Measurements from ENCODE around the gene TMEM158. TPM values are rescaled to one million over a fixed set of nuclear protein-coding genes. Genes with fewer than 3 reads are reported as not detected.

Gene TMEM158
- total RNA-seq, 1 donor from 2014 or later, result 14.1 TPM

GRCh38 chr3:45235409-45235808 lies 9.3 kb upstream of the TMEM158 start:
- no peaks in the 10 kb centered on the region for H3K36me3 Mint-ChIP-seq (ENCODE audit: low read depth, unreplicated experiment)
- TF ChIP-seq, protein P1, sequence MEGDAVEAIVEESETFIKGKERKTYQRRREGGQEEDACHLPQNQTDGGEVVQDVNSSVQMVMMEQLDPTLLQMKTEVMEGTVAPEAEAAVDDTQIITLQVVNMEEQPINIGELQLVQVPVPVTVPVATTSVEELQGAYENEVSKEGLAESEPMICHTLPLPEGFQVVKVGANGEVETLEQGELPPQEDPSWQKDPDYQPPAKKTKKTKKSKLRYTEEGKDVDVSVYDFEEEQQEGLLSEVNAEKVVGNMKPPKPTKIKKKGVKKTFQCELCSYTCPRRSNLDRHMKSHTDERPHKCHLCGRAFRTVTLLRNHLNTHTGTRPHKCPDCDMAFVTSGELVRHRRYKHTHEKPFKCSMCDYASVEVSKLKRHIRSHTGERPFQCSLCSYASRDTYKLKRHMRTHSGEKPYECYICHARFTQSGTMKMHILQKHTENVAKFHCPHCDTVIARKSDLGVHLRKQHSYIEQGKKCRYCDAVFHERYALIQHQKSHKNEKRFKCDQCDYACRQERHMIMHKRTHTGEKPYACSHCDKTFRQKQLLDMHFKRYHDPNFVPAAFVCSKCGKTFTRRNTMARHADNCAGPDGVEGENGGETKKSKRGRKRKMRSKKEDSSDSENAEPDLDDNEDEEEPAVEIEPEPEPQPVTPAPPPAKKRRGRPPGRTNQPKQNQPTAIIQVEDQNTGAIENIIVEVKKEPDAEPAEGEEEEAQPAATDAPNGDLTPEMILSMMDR (IDR thresholded peaks at IDR 0.05; ENCODE audit: insufficient read depth, low read depth, low read length), result no peak
- no peak for TF ChIP-seq EZH2 (IDR thresholded peaks at IDR 0.05; ENCODE audit: insufficient read depth, low read length)
- Histone ChIP-seq H3K4me2 (ENCODE audit: low read length) (no peak overlapping the region), H3K4me3 (ENCODE audit: insufficient read depth, low read depth, low read length) (no peak overlapping the region), H3K79me2 (ENCODE audit: insufficient read depth, low read length) (no peaks in the 10 kb centered on the region), H3K36me3 (ENCODE audit: insufficient read depth, low read length) (no peaks in the 10 kb centered on the region), H3K27ac (ENCODE audit: low read depth, low read length) (no peak overlapping the region), H4K20me1 (ENCODE audit: insufficient read depth, low read length) (no peaks in the 10 kb centered on the region), H3K27me3 (ENCODE audit: insufficient read depth, low read length) (no peaks in the 10 kb centered on the region), H2AFZ (ENCODE audit: low read depth, low read length) (no peak overlapping the region), H3K4me1 (ENCODE audit: insufficient read depth, low read length) (no peaks in the 10 kb centered on the region), H3K9me3 (ENCODE audit: insufficient read depth, low read depth, low read length) (no peaks in the 10 kb centered on the region), H3K9ac (ENCODE audit: low read length) (no peak overlapping the region)
- H3K4me1 Mint-ChIP-seq (ENCODE audit: low read depth, unreplicated experiment), result peaks cover 1% of the 10 kb centered on the region
- no peak overlapping the region for H3K27ac Mint-ChIP-seq (ENCODE audit: unreplicated experiment)
- H3K9me3 Mint-ChIP-seq (ENCODE audit: unreplicated experiment), result peaks cover 3% of the 10 kb centered on the region
- FAIRE-seq, result no peak
- H3K4me3 Mint-ChIP-seq (ENCODE audit: unreplicated experiment), result no peak overlapping the region
- DNase-seq (ENCODE audit: low read depth), result no peak
- H3K27me3 Mint-ChIP-seq (ENCODE audit: low read depth, unreplicated experiment), result peaks cover 25% of the 10 kb centered on the region

DNA sequence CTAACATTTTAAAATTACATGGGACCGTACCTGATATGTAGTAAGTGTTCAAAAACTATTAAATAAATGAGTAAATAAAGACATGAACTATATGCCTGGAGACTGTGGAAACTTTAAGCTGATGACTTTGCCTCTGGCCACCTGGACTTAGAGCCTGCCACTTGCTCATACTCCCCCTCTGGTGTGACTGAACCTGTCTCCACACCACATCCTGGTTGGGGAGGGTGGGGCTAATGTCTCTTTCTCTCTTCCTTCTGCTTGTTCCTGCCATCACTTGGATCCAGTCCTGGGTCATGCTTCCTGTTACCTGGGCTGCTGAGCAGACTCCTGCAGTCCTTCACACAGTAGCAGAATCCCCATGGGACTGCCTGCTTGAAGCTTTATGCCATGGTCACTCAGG lies 8.2 kb upstream of the TMEM158 start:
- Histone ChIP-seq H3K27ac (ENCODE audit: low read depth, low read length) (no peak overlapping the region), H3K79me2 (ENCODE audit: insufficient read depth, low read length) (no peaks in the 10 kb centered on the region), H3K4me3 (ENCODE audit: insufficient read depth, low read depth, low read length) (no peak overlapping the region), H3K4me2 (ENCODE audit: low read length) (no peak overlapping the region), H3K4me1 (ENCODE audit: insufficient read depth, low read length) (no peaks in the 10 kb centered on the region), H3K9me3 (ENCODE audit: insufficient read depth, low read depth, low read length) (no peaks in the 10 kb centered on the region), H3K9ac (ENCODE audit: low read length) (no peak overlapping the region), H3K36me3 (ENCODE audit: insufficient read depth, low read length) (no peaks in the 10 kb centered on the region), H3K27me3 (ENCODE audit: insufficient read depth, low read length) (peaks cover 5% of the 10 kb centered on the region), H2AFZ (ENCODE audit: low read depth, low read length) (no peak overlapping the region), H4K20me1 (ENCODE audit: insufficient read depth, low read length) (no peaks in the 10 kb centered on the region)
- H3K27me3 Mint-ChIP-seq (ENCODE audit: low read depth, unreplicated experiment), result peaks cover 32% of the 10 kb centered on the region
- peaks cover 2% of the 10 kb centered on the region for H3K9me3 Mint-ChIP-seq (ENCODE audit: unreplicated experiment)
- no peaks in the 10 kb centered on the region for H3K36me3 Mint-ChIP-seq (ENCODE audit: low read depth, unreplicated experiment)
- no peak for TF ChIP-seq EZH2 (IDR thresholded peaks at IDR 0.05; ENCODE audit: insufficient read depth, low read length)
- TF ChIP-seq, protein P1 (IDR thresholded peaks at IDR 0.05; ENCODE audit: insufficient read depth, low read depth, low read length), result no peak
- peaks cover 1% of the 10 kb centered on the region for H3K4me1 Mint-ChIP-seq (ENCODE audit: low read depth, unreplicated experiment)
- no peak overlapping the region for H3K4me3 Mint-ChIP-seq (ENCODE audit: unreplicated experiment)
- no peak for DNase-seq (ENCODE audit: low read depth)
- no peak overlapping the region for H3K27ac Mint-ChIP-seq (ENCODE audit: unreplicated experiment)
- FAIRE-seq, result no peak

GRCh38 chr3:45232521-45232920 lies 6.4 kb upstream of the TMEM158 start:
- H3K9me3 Mint-ChIP-seq (ENCODE audit: unreplicated experiment), result peaks cover 2% of the 10 kb centered on the region
- H3K9me3 ChIP-seq (ENCODE audit: insufficient read depth, low read depth, low read length), result no peaks in the 10 kb centered on the region
- FAIRE-seq (no peak), DNase-seq (ENCODE audit: low read depth) (peak; percentile 14)
- H3K27ac Mint-ChIP-seq (ENCODE audit: unreplicated experiment), result no peak overlapping the region
- H3K4me3 ChIP-seq (ENCODE audit: insufficient read depth, low read depth, low read length), result no peak overlapping the region
- no peak overlapping the region for H3K9ac ChIP-seq (ENCODE audit: low read length)
- no peak overlapping the region for H3K4me3 Mint-ChIP-seq (ENCODE audit: unreplicated experiment)
- H3K4me1 Mint-ChIP-seq (ENCODE audit: low read depth, unreplicated experiment), result peaks cover 5% of the 10 kb centered on the region
- H3K36me3 ChIP-seq (ENCODE audit: insufficient read depth, low read length), result no peaks in the 10 kb centered on the region
- peaks cover 6% of the 10 kb centered on the region for H3K27me3 ChIP-seq (ENCODE audit: insufficient read depth, low read length)
- no peak for TF ChIP-seq EZH2 (IDR thresholded peaks at IDR 0.05; ENCODE audit: insufficient read depth, low read length)
- no peak overlapping the region for H3K4me2 ChIP-seq (ENCODE audit: low read length)
- H3K27ac ChIP-seq (ENCODE audit: low read depth, low read length), result no peak overlapping the region
- H3K27me3 Mint-ChIP-seq (ENCODE audit: low read depth, unreplicated experiment), result peaks cover 41% of the 10 kb centered on the region
- H2AFZ ChIP-seq (ENCODE audit: low read depth, low read length), result no peak overlapping the region
- no peaks in the 10 kb centered on the region for H3K79me2 ChIP-seq (ENCODE audit: insufficient read depth, low read length)
- no peaks in the 10 kb centered on the region for H4K20me1 ChIP-seq (ENCODE audit: insufficient read depth, low read length)
- no peaks in the 10 kb centered on the region for H3K4me1 ChIP-seq (ENCODE audit: insufficient read depth, low read length)
- no peaks in the 10 kb centered on the region for H3K36me3 Mint-ChIP-seq (ENCODE audit: low read depth, unreplicated experiment)
